Stimulated activated naive B cell treated with anti-CD40 and anti-IgM and Interleukin-4, amounts not matched to agents 10 μg/mL and 1 μg/mL and 100 μg/mL, for 72 hours (primary cell): ENCODE results near the gene CD300E.
A peak's percentile ranks its signal among the peaks of the same experiment; 100 is the strongest.
"Not testable (repeated sequence)": the region's sequence is repeated elsewhere in the genome, so short reads cannot be mapped to it uniquely, and the experiment has no call there.

Experiments used
- ATAC-seq, 2 donors: fragments of 150-1000 bp; cut with Tn5 transposase; replicated peaks; 2 replicates each; pipeline ENCODE4 v1.10.0; 2021; ENCODE audit warnings: moderate library complexity in 1 of 2
- DNase-seq: peaks from one replicate; pipeline ENCODE4 v3.0.0; 2021
- H3K27ac Mint-ChIP-seq: one replicate; pipeline ENCODE4 v1.8.0; 2022; ENCODE audit warnings: mild to moderate bottlenecking, mixed read lengths
- H3K27me3 Mint-ChIP-seq, 2 donors: one replicate each; pipeline ENCODE4 v1.8.0; 2022; ENCODE audit warnings: mixed read lengths in 2 of 2
- H3K36me3 Mint-ChIP-seq, 2 donors: one replicate each; pipeline ENCODE4 v1.8.0; 2022; ENCODE audit warnings: mixed read lengths in 2 of 2, mild to moderate bottlenecking in 1 of 2
- H3K4me1 Mint-ChIP-seq, 2 donors: one replicate each; pipeline ENCODE4 v1.8.0; 2022; ENCODE audit warnings: mixed read lengths in 2 of 2, mild to moderate bottlenecking in 1 of 2
- H3K4me3 Mint-ChIP-seq, 2 donors: one replicate each; pipeline ENCODE4 v1.8.0; 2022; ENCODE audit warnings: mild to moderate bottlenecking in 2 of 2, mixed read lengths in 2 of 2, moderate library complexity in 1 of 2
- H3K9me3 Mint-ChIP-seq, 2 donors: one replicate each; pipeline ENCODE4 v1.8.0; 2022; ENCODE audit warnings: mixed read lengths in 2 of 2, mild to moderate bottlenecking in 1 of 2

The CD300E gene

DNA sequence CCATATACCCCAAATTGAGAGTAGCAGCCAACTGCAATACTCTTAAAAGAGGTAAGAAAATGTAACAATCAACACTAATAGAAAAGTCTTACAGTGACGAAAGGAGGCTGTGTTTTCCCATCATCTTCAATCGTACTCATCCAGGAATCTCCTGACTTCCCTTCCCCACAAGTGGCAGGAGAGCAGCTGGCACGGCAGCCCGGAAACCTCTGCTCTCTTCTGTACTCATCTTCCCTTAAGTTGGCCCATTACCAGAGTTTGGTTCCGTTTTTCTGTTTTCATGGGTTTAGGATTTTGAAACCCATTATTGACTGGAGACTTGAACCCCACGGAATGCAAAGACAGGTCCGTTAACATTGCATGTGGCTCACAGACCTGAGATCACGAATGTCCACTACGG, 44.6 kb downstream of the CD300E start:
- no peak overlapping the region for H3K4me3 Mint-ChIP-seq
- peaks cover 2 to 14% of the 10 kb centered on the region in 2 donors for H3K4me1 Mint-ChIP-seq
- peaks cover 28 to 35% of the 10 kb centered on the region in 2 donors for H3K27me3 Mint-ChIP-seq
- peaks cover 0 to 3% of the 10 kb centered on the region in 2 donors for H3K9me3 Mint-ChIP-seq
- no peak overlapping the region for H3K27ac Mint-ChIP-seq
- ATAC-seq (no peak), DNase-seq (no peak)
- no peaks in the 10 kb centered on the region for H3K36me3 Mint-ChIP-seq

DNA sequence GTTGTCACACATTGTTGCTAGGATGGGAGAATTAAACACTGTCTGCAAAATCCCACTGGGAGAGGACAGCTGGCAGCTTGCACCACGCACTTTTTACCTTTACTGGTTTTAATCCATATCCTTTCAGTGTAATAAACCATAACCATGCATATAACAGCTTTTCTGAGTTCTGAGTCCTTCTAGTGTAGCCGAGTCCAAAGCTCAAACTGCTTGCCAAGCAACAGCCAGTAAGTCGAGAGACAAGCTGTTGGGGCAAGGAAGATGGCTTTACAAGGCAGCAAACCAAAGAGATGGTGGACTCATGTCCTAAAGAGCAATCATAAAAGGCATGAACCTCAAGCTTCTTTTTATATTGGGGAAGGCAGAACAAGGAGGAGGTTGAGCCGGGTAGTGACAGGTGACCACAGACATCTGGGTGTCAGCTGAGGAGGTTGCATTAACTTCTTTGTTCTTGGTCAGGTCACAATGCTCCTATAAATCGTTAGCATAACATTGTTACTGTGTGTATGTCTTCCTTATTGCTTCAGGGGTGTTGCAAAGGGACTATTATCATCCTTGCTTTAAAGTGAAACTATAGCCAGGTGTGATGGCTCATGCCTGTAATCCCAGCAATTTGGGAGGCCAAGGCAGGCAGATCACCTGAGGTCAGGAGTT, 48.9 kb downstream of the CD300E start:
- H3K36me3 Mint-ChIP-seq, result no peaks in the 10 kb centered on the region
- no peak for DNase-seq
- peaks cover 2 to 11% of the 10 kb centered on the region in 2 donors for H3K4me1 Mint-ChIP-seq
- H3K27ac Mint-ChIP-seq, result peak overlapping the region; percentile 56
- H3K9me3 Mint-ChIP-seq, result no peaks in the 10 kb centered on the region
- peaks cover 34 to 59% of the 10 kb centered on the region in 2 donors for H3K27me3 Mint-ChIP-seq
- no peak overlapping the region for H3K4me3 Mint-ChIP-seq
- no peak for ATAC-seq

DNA sequence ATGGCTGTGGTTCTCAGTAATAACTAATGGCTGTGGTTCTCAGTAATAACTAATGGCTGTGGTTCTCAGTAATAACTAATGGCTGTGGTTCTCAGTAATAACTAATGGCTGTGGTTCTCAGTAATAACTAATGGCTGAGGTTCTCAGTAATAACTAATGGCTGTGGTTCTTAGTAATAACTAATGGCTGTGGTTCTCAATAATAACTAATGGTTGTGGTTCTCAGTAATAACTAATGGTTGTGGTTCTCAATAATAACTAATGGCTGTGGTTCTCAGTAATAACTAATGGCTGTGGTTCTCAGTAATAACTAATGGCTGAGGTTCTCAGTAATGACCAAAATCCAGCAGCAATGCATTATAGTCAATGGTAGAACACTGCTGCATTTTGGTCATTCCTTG, 49.9 kb downstream of the CD300E start:
- DNase-seq, H3K4me3 Mint-ChIP-seq, H3K36me3 Mint-ChIP-seq, H3K27ac Mint-ChIP-seq, H3K9me3 Mint-ChIP-seq, ATAC-seq: not testable (repeated sequence)
- Mint-ChIP-seq H3K4me1 (peaks cover 5 to 13% of the 10 kb centered on the region in 2 donors), H3K27me3 (peaks cover 39 to 63% of the 10 kb centered on the region in 2 donors)

DNA sequence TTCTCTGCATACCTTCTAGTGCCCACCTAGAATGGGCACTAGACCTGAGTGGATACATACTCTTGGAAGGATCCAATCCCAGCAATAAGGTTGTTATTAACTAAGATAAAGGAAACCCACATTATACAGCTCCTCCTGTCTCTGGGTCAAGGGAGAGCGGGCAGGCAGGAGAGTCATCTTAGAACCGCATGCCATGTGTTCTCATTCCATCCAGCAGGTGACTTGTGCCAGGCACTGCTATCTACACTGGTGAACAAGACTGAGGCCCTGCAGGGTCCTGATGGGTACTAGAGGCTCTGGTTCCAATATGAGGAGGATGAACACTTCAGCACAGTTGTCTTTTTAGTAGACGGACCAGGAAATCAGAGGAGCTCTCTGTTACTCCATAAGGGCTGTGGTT, 50.4 kb downstream of the CD300E start:
- ATAC-seq (no peak), DNase-seq (no peak)
- Mint-ChIP-seq H3K27me3 (peaks cover 43 to 68% of the 10 kb centered on the region in 2 donors), H3K4me3 (no peak overlapping the region), H3K27ac (no peak overlapping the region), H3K36me3 (no peaks in the 10 kb centered on the region), H3K4me1 (peaks cover 10 to 17% of the 10 kb centered on the region in 2 donors), H3K9me3 (no peaks in the 10 kb centered on the region)

DNA sequence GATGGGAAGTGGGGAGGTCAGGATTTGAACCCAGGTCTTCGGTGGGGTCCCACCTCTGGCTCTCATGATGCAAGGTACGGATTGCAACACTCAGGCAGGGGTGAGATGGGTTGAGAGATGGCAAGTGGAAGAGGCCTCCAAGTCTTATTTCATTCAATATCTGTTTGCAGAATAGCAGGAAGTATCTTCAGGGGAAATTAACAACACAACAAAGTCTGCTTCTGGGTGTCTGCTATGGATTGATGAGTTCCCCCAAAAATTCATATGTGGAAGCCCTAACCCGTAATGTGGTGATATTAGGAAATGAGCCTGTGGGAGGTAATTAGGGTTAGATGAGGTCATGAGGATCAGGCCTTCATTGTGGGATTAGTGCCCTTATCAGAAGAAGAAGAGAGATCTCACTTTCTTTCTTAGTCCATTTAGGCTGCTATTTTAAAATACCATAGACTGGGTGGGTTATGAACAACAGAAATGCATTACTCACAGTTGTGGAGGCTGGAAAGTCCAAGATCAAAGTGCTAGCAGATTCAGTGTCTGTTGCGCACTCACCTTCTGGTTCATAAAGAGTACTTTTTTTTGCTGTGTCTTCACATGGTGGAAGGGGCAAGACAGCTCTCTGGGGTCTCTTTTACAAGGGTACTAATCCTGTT, 51.8 kb downstream of the CD300E start:
- Mint-ChIP-seq H3K4me1 (peaks cover 16 to 28% of the 10 kb centered on the region in 2 donors), H3K36me3 (no peaks in the 10 kb centered on the region), H3K4me3 (no peak overlapping the region), H3K27me3 (peaks cover 46 to 63% of the 10 kb centered on the region in 2 donors), H3K9me3 (no peaks in the 10 kb centered on the region), H3K27ac (no peak overlapping the region)
- DNase-seq (no peak), ATAC-seq (no peak)

DNA sequence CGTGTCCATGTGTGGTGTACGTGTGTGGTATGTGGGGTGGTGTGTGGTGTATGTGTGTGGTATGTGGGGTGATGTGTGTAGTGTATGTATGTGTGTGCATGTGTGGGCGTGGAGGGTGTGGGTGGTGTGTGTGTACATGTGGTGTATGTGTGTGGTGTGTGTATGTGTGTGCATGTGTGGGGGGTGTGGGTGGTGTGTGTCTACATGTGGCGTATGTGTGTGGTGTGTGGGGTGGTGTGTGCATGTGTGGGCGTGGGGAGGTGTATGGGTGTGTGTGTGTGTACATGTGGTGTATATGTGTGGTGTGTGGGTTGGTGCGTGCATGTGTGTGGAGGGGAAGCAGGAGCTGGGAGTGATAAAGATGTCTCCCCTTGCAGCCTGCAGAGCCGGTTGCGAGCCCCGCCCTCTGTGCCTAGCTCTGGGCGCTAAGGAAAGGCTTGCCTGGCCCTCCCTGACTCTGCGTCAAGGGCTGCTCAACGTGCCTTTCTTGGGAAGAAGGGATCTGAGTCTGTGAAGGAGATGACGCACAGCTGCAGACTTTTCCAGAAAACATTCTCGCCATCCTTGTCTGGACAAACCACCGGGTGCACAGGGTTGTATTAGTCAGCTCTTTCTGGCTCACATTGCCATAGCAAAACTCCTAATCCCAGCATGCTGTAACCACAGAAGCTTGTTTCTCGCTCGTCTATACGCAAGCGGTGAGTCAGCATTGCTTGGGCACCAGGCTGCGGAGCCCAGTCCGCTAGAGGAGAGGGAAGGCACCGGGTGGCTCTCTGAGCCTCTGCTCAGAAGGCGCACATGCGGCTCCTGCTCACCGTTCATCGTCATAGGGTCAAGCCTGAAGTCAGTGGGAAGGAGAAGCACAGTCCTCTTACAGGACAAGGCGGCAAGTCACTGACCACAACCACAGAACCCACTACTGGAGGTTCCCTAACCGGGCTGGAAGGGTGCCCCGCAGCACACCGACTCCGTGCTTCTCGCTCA, 54.2 kb downstream of the CD300E start:
- Mint-ChIP-seq H3K36me3 (no peaks in the 10 kb centered on the region), H3K4me1 (peaks cover 19 to 36% of the 10 kb centered on the region in 2 donors), H3K4me3 (no peak overlapping the region), H3K27ac (no peak overlapping the region), H3K27me3 (peaks cover 51 to 63% of the 10 kb centered on the region in 2 donors), H3K9me3 (no peaks in the 10 kb centered on the region)
- ATAC-seq, result peak; percentile 68 to 79
- peak; percentile 9 for DNase-seq

DNA sequence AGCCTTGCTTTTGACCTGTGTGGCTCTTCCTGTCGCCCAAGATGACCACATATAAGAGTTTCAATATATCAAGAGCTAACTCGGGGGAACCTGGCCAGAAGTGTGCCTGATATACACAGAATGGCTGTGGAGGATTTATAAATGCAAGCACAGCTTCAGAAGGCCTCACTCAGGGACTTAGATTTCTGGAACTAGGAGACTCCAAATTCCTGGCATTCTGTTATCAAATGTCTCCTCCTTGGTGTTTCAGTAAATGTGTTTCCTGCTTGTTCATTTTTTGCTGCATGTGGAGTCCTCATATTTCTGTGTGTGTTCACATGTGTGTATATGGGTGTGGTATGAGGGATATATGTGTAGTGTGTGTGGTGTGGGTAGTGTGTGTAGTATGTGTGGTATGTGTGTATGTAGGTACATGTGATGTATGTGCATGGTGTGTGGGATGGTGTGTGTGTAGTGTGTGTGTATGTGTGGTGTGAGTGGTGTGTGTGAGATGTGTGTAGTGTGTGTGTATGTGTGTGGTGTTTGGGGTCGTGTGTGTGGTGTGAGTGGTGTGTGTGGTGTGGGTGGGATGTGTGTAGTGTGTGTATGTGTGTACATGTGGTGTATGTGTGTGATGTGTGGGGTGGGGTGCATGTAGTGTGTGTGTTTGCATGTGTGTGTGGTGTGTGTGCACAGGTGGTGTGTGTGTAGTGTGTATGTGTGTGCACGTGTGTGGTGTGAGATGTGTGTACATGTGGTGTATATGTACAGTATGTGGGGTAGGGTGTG, 55.2 kb downstream of the CD300E start:
- Mint-ChIP-seq H3K27ac (no peak overlapping the region), H3K4me3 (no peak overlapping the region), H3K36me3 (peaks cover 0 to 3% of the 10 kb centered on the region in 2 donors), H3K9me3 (no peaks in the 10 kb centered on the region), H3K27me3 (peaks cover 56 to 63% of the 10 kb centered on the region in 2 donors), H3K4me1 (peaks cover 19 to 37% of the 10 kb centered on the region in 2 donors)
- ATAC-seq (no peak), DNase-seq (no peak)

DNA sequence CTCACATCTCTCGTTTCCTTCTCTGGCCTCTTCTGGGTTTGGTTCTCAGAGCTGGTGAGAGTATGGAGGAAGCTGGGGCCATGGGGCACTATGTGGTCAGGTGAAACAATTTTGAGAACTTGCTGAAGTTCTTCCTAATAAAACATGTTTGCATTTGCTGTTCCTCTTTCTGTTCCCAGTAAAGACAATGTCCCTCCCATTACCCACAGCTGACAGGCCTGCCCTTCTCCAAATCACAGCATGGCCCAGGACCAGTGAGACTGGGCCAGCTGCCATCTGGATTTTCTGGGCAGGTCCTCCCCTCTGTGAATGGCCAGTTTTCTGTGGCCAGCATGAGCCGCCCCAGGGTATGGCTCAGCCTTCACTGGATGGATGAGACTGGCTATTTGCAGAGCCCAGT, 56.1 kb downstream of the CD300E start, which contains the start of gene CD300H:
Gene CD300H (minus strand): TSS at position 113 of the 400 bp plus-strand sequence.
- H3K36me3 Mint-ChIP-seq, result peaks cover 0 to 3% of the 10 kb centered on the region in 2 donors
- H3K27me3 Mint-ChIP-seq, result peaks cover 59 to 65% of the 10 kb centered on the region in 2 donors
- ATAC-seq, result no peak
- H3K4me1 Mint-ChIP-seq, result peaks cover 19 to 41% of the 10 kb centered on the region in 2 donors
- H3K4me3 Mint-ChIP-seq, result no peak within 1 kb of the TSS
- no peak for DNase-seq
- no peaks in the 10 kb centered on the region for H3K9me3 Mint-ChIP-seq
- no peak within 1 kb of the TSS for H3K27ac Mint-ChIP-seq

DNA sequence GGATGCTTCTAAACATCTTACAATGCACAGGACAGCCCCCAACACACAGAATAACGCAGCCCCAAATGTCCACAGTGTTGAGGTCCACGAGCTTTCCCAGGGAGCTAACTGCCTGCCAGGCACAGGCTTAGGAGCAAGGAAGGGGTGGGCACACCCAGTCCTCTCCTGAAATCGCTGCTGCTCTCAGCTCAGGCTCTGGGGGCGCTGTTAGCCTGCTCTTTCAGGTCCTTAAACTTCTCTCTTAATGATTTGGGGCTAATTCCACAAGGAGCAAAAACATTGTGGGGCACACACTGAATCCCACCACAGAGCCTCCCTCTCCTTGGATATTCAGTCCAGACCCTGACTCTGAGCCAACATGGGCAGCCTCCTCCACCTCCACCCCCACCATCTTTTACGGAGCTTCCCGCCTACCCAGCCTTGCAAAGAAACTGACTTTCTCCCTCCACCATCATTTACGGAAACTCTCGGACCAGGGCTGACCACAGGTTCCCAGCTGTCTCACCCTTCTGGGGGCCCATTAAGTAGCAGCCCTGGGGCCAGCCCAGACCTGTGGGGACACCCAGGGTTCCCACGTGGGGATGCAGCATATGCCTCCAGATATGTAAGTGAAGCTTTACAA, 57.3 kb downstream of the CD300E start:
- ATAC-seq, result peak; percentile 41 to 46
- Mint-ChIP-seq H3K27me3 (peaks cover 62 to 69% of the 10 kb centered on the region in 2 donors), H3K36me3 (peaks cover 0 to 3% of the 10 kb centered on the region in 2 donors), H3K4me3 (no peak overlapping the region), H3K4me1 (peaks cover 25 to 51% of the 10 kb centered on the region in 2 donors), H3K9me3 (no peaks in the 10 kb centered on the region), H3K27ac (no peak overlapping the region)
- no peak for DNase-seq

DNA sequence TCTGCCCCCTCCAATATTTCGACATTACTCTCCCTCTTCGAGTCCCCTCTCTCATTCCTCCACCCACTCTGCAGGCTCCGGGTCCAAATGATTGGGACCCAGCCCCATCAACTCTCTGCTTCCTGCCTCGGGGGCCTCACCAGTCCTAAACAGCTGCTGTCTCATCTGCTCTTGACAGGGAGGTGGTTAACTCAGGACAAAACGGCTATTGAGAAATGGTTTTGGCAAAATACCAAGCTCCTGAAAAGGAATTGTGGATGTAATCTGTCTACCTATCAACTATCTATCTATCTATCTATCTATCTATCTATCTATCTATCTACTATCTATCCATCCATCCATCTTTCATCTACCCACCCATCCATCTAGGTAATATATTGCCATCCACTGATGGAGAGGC, 58.4 kb downstream of the CD300E start:
- no peak overlapping the region for H3K27ac Mint-ChIP-seq
- H3K36me3 Mint-ChIP-seq, result peaks cover 0 to 3% of the 10 kb centered on the region in 2 donors
- ATAC-seq (no peak), DNase-seq (no peak)
- H3K4me1 Mint-ChIP-seq, result peaks cover 25 to 55% of the 10 kb centered on the region in 2 donors
- H3K4me3 Mint-ChIP-seq, result no peak overlapping the region
- no peaks in the 10 kb centered on the region for H3K9me3 Mint-ChIP-seq
- peaks cover 54 to 62% of the 10 kb centered on the region in 2 donors for H3K27me3 Mint-ChIP-seq

DNA sequence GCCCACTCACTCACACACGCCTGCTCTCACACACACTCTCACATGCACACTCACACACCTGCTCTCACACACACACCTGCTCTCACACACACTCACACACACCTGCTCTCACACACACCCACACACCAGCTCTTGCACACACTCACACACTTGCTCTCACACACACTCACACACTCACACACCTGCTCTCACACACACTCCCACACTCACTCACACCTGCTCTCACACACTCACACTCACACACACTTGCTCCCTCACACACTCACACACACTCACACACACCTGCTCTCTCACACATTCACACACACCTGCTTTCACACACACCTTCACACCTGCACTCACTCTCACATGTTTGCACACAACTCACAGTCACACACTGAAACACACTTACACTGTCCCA, 60.2 kb downstream of the CD300E start:
- ATAC-seq, result no peak

DNA sequence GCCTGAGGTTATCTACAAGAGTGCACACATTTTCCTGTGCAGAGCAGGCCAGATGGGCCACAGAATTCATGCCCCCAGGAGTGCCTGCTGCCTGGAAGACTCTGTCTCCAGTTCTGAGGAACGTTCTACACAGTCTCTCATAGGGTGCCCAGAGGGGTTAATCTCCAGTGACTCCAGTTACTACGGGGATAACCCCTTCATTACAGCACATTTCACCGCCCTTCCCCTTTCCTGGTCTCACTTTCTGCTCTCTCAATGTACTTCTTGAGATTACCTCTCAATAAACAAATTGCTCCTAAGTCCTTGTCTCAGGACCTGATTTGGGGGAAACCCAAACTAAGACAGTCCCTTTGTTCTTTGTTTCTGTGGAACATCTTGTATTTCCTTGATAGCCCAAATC, 62.0 kb downstream of the CD300E start:
- Mint-ChIP-seq H3K36me3 (peaks cover 0 to 8% of the 10 kb centered on the region in 2 donors), H3K27ac (no peak overlapping the region), H3K27me3 (peaks cover 26 to 43% of the 10 kb centered on the region in 2 donors), H3K4me1 (peaks cover 8 to 48% of the 10 kb centered on the region in 2 donors), H3K9me3 (peaks cover 3 to 5% of the 10 kb centered on the region in 2 donors), H3K4me3 (no peak overlapping the region)
- no peak for DNase-seq
- peak in 1 of 2 donors; percentile 57 for ATAC-seq

More for the DNA sequence above, 60.2 kb downstream of the CD300E start:
- Mint-ChIP-seq H3K36me3 (peaks cover 0 to 8% of the 10 kb centered on the region in 2 donors), H3K27ac (no peak overlapping the region), H3K4me3 (no peak overlapping the region), H3K4me1 (peaks cover 17 to 52% of the 10 kb centered on the region in 2 donors), H3K27me3 (peaks cover 37 to 52% of the 10 kb centered on the region in 2 donors), H3K9me3 (peaks cover 3% of the 10 kb centered on the region in 2 donors)
- DNase-seq, result no peak
